MM.1S (cell line): ENCODE results near the gene SLC35E2B.

Source experiments
- DNase-seq: peaks from one replicate; pipeline ENCODE4 v3.0.0-alpha.2; 2015
- H2AFZ ChIP-seq: fragments of 300-600 bp; sonication (generic); 2 replicates; pipeline ENCODE4 v1.6.0; 2016; ENCODE audit warnings: antibody characterized with exemption, low read length
- H3F3A ChIP-seq: fragments of 300-600 bp; sonication (generic); 2 replicates; pipeline ENCODE4 v1.6.1; 2016; ENCODE audit warnings: mild to moderate bottlenecking, antibody characterized with exemption, low read length, moderate library complexity, mixed read lengths; ENCODE audit not compliant: insufficient read depth
- H3K27ac ChIP-seq: fragments of 300-600 bp; sonication (generic); 2 replicates; pipeline ENCODE4 v1.5.1; 2016; ENCODE audit warnings: mild to moderate bottlenecking, low read length
- H3K27me3 ChIP-seq: fragments of 300-600 bp; sonication (generic); replicated peaks from 2 replicates; pipeline ENCODE4 v1.6.0; 2016; ENCODE audit warnings: low read length; ENCODE audit not compliant: insufficient read depth
- H3K36me3 ChIP-seq: fragments of 300-600 bp; sonication (generic); replicated peaks from 2 replicates; pipeline ENCODE4 v1.6.1; 2016; ENCODE audit warnings: mild to moderate bottlenecking, low read length, mixed read lengths; ENCODE audit not compliant: insufficient read depth
- H3K4me1 ChIP-seq: fragments of 300-600 bp; sonication (generic); 2 replicates; pipeline ENCODE4 v1.6.1; 2016; ENCODE audit warnings: low read length, mixed read lengths
- H3K4me2 ChIP-seq: fragments of 300-600 bp; sonication (generic); 2 replicates; pipeline ENCODE4 v1.6.0; 2016; ENCODE audit warnings: low read depth, low read length
- H3K4me3 ChIP-seq: fragments of 300-600 bp; sonication (generic); 2 replicates; pipeline ENCODE4 v1.5.1; 2016; ENCODE audit warnings: low read length, mixed read lengths
- H3K79me2 ChIP-seq: fragments of 300-600 bp; sonication (generic); 2 replicates; pipeline ENCODE4 v1.6.1; 2016; ENCODE audit warnings: mixed run types, low read length, mixed read lengths
- H3K9ac ChIP-seq: fragments of 300-600 bp; sonication (generic); 2 replicates; pipeline ENCODE4 v1.6.1; 2016; ENCODE audit warnings: low read length, mixed read lengths
- H3K9me2 ChIP-seq: fragments of 300-600 bp; sonication (generic); replicated peaks from 2 replicates; pipeline ENCODE4 v1.6.1; 2016; ENCODE audit warnings: mild to moderate bottlenecking, low read length, mixed read lengths; ENCODE audit not compliant: insufficient read depth
- H3K9me3 ChIP-seq: fragments of 300-600 bp; sonication (generic); replicated peaks from 2 replicates; pipeline ENCODE4 v1.6.1; 2016; ENCODE audit warnings: mild to moderate bottlenecking, low read length, mixed read lengths; ENCODE audit not compliant: insufficient read depth
- H4K20me1 ChIP-seq: fragments of 300-600 bp; sonication (generic); 2 replicates; pipeline ENCODE4 v1.6.1; 2016; ENCODE audit warnings: mild to moderate bottlenecking, low read length, moderate library complexity, mixed read lengths; ENCODE audit not compliant: insufficient read depth
- CTCF ChIP-seq: fragments of 300-600 bp; sonication (generic); IDR thresholded peaks from 2 replicates; pipeline ENCODE4 v1.5.1; 2016; ENCODE audit warnings: antibody characterized with exemption, low read length, mixed read lengths
- EZH2 ChIP-seq: fragments of 300-600 bp; sonication (generic); optimal IDR thresholded peaks from 2 replicates; pipeline ENCODE3; 2017; ENCODE audit warnings: low read depth, mild to moderate bottlenecking, antibody characterized with exemption, low read length, mixed read lengths
- EZH2phosphoT487 ChIP-seq: fragments of 300-600 bp; sonication (generic); IDR thresholded peaks from 2 replicates; pipeline ENCODE4 v1.6.1; 2018; ENCODE audit warnings: antibody characterized with exemption, low read length

The SLC35E2B gene

GRCh38 chr1:1684031-1684681, 8.4 kb downstream of the SLC35E2B start:
- Histone ChIP-seq H4K20me1 (no peaks in the 10 kb centered on the region), H3K9ac (no peak overlapping the region), H3K4me1 (peaks cover 3% of the 10 kb centered on the region), H3F3A (no peaks in the 10 kb centered on the region), H3K4me3 (no peak overlapping the region), H3K79me2 (peaks cover 63% of the 10 kb centered on the region), H3K9me3 (no peaks in the 10 kb centered on the region), H3K36me3 (no peaks in the 10 kb centered on the region), H2AFZ (no peak overlapping the region), H3K27me3 (no peaks in the 10 kb centered on the region), H3K4me2 (no peak overlapping the region), H3K9me2 (no peaks in the 10 kb centered on the region), H3K27ac (no peak overlapping the region)
- TF ChIP-seq EZH2: no peak
- TF ChIP-seq EZH2phosphoT487: no peak
- no peak for TF ChIP-seq CTCF
- no peak for DNase-seq

GRCh38 chr1:1683104-1683905, 9.3 kb downstream of the SLC35E2B start:
- Histone ChIP-seq H3K36me3 (no peaks in the 10 kb centered on the region), H2AFZ (no peak overlapping the region), H3K4me2 (no peak overlapping the region), H3K9me2 (no peaks in the 10 kb centered on the region), H3K79me2 (peaks cover 67% of the 10 kb centered on the region), H3K9me3 (no peaks in the 10 kb centered on the region), H3K27ac (no peak overlapping the region), H3K27me3 (no peaks in the 10 kb centered on the region), H3K9ac (no peak overlapping the region), H3K4me1 (peaks cover 11% of the 10 kb centered on the region), H3F3A (peaks cover 5% of the 10 kb centered on the region), H4K20me1 (no peaks in the 10 kb centered on the region), H3K4me3 (no peak overlapping the region)
- TF ChIP-seq EZH2phosphoT487 (no peak), CTCF (no peak), EZH2 (no peak)
- no peak for DNase-seq

- peaks cover 17% of the 10 kb centered on the region for H3F3A ChIP-seq
- no peak for DNase-seq
- H3K9ac ChIP-seq: no peak overlapping the region
- no peaks in the 10 kb centered on the region for H4K20me1 ChIP-seq
- H2AFZ ChIP-seq: no peak overlapping the region
- H3K4me1 ChIP-seq: peaks cover 20% of the 10 kb centered on the region
- no peaks in the 10 kb centered on the region for H3K36me3 ChIP-seq
- no peaks in the 10 kb centered on the region for H3K27me3 ChIP-seq
- TF ChIP-seq EZH2phosphoT487 (no peak), CTCF (no peak), EZH2 (no peak)
- no peaks in the 10 kb centered on the region for H3K9me2 ChIP-seq
- no peaks in the 10 kb centered on the region for H3K9me3 ChIP-seq
- no peak overlapping the region for H3K4me2 ChIP-seq
- H3K79me2 ChIP-seq: peaks cover 53% of the 10 kb centered on the region
- H3K4me3 ChIP-seq: no peak overlapping the region
- H3K27ac ChIP-seq: no peak overlapping the region
Measured at GRCh38 chr1:1680912-1681273, 11.7 kb downstream of the SLC35E2B start.
